ENCODE results near the gene ENDOD1.

ENDOD1 gene

DNA sequence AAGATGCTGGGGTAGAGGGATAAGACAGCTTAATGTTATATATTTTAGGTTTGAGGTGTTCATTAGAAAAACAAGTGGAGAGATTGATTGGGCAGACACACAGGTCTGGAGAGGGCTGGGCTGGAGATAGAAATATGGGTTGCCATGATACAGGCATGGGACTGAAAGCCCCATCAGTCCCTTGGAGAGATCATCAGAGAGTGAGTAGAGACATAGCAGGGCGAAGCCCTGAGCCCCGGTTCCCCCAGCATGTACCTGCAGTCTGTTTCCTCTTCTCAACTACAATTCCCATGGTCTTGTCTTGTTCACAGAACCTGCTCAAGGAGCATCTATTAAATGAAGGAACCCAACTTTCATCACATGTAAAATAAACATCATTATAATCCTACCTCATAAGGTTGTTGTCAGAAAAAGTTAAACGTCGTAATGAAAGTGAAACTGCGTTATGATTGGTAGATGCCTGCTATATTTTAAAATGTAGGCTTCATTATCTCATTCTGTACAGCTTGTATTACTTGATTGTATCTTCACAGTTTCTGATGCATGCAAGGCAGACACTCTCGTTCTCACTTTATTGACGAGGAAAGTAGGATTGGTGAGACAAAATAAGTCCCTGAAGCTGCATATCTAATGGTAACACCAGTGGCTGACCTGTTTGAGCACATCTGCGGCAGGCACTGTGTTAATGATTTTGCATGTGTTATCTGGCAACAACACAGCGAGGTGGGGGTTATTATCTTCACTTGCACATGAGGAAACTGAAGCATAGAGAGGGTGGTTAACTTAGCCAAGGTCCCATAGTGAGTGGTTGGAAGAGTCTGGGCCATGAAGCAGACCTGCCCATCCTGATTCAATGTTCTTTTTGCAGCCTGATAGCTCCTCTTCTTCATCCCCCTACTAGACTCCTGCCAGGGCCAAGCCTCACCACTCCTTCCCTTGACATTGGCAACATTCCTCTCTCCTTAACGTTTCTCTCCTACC, 63.5 kb downstream of the ENDOD1 start:
- Histone ChIP-seq H3K4me1 (ENCODE audit: control insufficient read depth, insufficient read depth, low read length) (peaks cover 10% of the 10 kb centered on the region), H3K9ac (ENCODE audit: low read length) (peak overlapping the region; percentile 33), H3K9me3 (ENCODE audit: control insufficient read depth, low read length) (no peaks in the 10 kb centered on the region), H3K36me3 (ENCODE audit: control insufficient read depth, insufficient read depth, low read length) (no peaks in the 10 kb centered on the region), H3K27me3 (ENCODE audit: control insufficient read depth, insufficient read depth, low read length) (no peaks in the 10 kb centered on the region), H3K4me3 (ENCODE audit: low read length) (no peak overlapping the region)

DNA sequence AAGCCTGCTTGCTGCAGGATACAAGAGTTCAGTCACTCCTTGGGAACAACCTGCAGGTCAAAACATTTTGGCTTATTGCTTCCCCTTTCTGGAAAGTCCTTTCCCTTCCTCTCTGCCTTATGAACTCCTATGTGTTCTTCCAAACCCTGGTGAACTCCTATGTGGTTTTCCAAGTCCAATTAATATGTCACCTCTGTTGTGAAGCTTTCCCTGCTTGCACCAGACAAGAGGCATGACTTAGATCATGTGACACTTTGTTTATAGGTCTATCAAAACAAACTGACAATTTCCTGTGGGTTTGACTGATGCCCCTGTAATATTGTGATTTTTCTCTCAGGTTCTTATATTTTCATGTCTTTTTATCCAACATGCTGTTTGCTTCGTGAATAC, 64.2 kb downstream of the ENDOD1 start:
- no peaks in the 10 kb centered on the region for H3K36me3 ChIP-seq (ENCODE audit: control insufficient read depth, insufficient read depth, low read length)
- no peaks in the 10 kb centered on the region for H3K27me3 ChIP-seq (ENCODE audit: control insufficient read depth, insufficient read depth, low read length)
- H3K9ac ChIP-seq (ENCODE audit: low read length): no peak overlapping the region
- no peak overlapping the region for H3K4me3 ChIP-seq (ENCODE audit: low read length)
- H3K4me1 ChIP-seq (ENCODE audit: control insufficient read depth, insufficient read depth, low read length): peaks cover 10% of the 10 kb centered on the region
- H3K9me3 ChIP-seq (ENCODE audit: control insufficient read depth, low read length): no peaks in the 10 kb centered on the region

DNA sequence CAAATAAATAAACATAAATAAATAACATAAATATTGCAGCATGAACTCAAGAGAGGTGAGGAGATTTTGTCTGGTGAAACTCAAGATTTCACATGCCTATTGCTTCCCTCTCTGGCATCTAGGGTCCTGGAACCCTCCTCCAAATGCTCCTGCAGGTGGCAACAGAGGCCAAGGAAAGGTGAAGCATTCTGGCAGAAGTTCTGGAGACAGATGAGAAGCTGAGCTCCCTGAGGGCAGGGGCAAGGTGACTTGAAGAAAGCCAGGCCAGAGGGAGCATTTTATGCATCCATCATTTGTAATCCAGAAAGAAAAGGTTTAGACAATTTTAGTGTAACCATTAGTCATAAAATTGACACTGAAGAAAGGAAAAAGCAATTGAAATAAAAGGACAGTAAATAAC, 64.9 kb downstream of the ENDOD1 start:
- no peak overlapping the region for H3K4me3 ChIP-seq (ENCODE audit: low read length)
- peaks cover 9% of the 10 kb centered on the region for H3K4me1 ChIP-seq (ENCODE audit: control insufficient read depth, insufficient read depth, low read length)
- no peaks in the 10 kb centered on the region for H3K9me3 ChIP-seq (ENCODE audit: control insufficient read depth, low read length)
- no peaks in the 10 kb centered on the region for H3K36me3 ChIP-seq (ENCODE audit: control insufficient read depth, insufficient read depth, low read length)
- H3K27me3 ChIP-seq (ENCODE audit: control insufficient read depth, insufficient read depth, low read length): no peaks in the 10 kb centered on the region
- H3K9ac ChIP-seq (ENCODE audit: low read length): no peak overlapping the region

GRCh38 chr11:95155385-95155784, 65.7 kb downstream of the ENDOD1 start:
- Histone ChIP-seq H3K4me3 (ENCODE audit: low read length) (no peak overlapping the region), H3K27me3 (ENCODE audit: control insufficient read depth, insufficient read depth, low read length) (no peaks in the 10 kb centered on the region), H3K4me1 (ENCODE audit: control insufficient read depth, insufficient read depth, low read length) (no peaks in the 10 kb centered on the region), H3K36me3 (ENCODE audit: control insufficient read depth, insufficient read depth, low read length) (no peaks in the 10 kb centered on the region), H3K9ac (ENCODE audit: low read length) (no peak overlapping the region), H3K9me3 (ENCODE audit: control insufficient read depth, low read length) (no peaks in the 10 kb centered on the region)

DNA sequence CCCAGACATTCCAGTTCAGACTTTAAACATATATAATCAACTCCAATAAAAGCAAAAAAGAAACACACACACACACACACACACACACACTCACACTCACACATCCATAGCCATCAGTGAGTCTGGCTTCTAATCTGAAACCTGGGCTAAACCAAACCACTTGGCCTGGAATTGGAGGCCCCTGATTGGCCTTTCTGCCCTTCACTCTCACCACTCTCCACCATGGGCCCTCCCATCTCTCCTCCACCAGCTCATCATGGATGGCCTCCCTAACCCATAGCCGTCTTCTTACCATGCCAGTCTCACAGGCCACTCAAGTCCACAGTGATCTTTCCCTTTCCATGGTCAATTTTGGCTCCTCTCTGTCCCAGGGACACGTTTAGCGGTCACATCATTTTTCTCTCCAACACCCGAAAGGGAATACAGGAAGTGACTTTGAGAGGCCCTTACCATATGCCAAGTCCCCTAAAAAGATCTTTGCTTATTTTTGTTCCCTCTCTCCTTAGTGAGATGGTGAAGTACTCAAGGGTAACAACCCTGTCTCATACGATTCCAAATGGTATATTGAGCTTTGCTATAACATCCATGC, 66.6 kb downstream of the ENDOD1 start:
- no peak overlapping the region for H3K4me3 ChIP-seq (ENCODE audit: low read length)
- H3K9me3 ChIP-seq (ENCODE audit: control insufficient read depth, low read length): no peaks in the 10 kb centered on the region
- no peaks in the 10 kb centered on the region for H3K4me1 ChIP-seq (ENCODE audit: control insufficient read depth, insufficient read depth, low read length)
- no peak overlapping the region for H3K9ac ChIP-seq (ENCODE audit: low read length)
- no peaks in the 10 kb centered on the region for H3K36me3 ChIP-seq (ENCODE audit: control insufficient read depth, insufficient read depth, low read length)
- no peaks in the 10 kb centered on the region for H3K27me3 ChIP-seq (ENCODE audit: control insufficient read depth, insufficient read depth, low read length)

GRCh38 chr11:95156916-95157541, 67.4 kb downstream of the ENDOD1 start:
- no peaks in the 10 kb centered on the region for H3K27me3 ChIP-seq (ENCODE audit: control insufficient read depth, insufficient read depth, low read length)
- H3K9me3 ChIP-seq (ENCODE audit: control insufficient read depth, low read length): no peaks in the 10 kb centered on the region
- no peak overlapping the region for H3K4me3 ChIP-seq (ENCODE audit: low read length)
- no peaks in the 10 kb centered on the region for H3K36me3 ChIP-seq (ENCODE audit: control insufficient read depth, insufficient read depth, low read length)
- H3K9ac ChIP-seq (ENCODE audit: low read length): no peak overlapping the region
- no peaks in the 10 kb centered on the region for H3K4me1 ChIP-seq (ENCODE audit: control insufficient read depth, insufficient read depth, low read length)

DNA sequence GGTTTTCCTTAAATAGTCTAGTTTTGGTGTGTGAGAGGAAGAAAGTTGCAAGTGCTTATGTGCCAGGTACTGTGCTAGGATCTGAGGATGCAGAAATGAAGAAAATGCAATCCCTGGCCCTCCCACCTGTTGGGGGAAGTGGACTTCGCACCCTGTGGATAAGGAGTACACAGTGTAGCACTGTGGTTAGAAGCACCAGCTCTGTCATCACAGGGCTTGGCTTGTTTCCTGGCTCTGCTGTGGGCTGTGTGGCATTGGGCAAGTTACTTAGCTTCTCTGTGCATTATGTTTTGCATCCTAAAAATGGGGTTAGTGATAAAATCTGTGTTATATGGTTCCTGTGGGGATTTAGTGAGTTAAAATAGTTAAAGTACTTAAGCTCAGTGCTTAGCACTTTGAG, 68.2 kb downstream of the ENDOD1 start:
- no peaks in the 10 kb centered on the region for H3K9me3 ChIP-seq (ENCODE audit: control insufficient read depth, low read length)
- no peaks in the 10 kb centered on the region for H3K27me3 ChIP-seq (ENCODE audit: control insufficient read depth, insufficient read depth, low read length)
- no peaks in the 10 kb centered on the region for H3K36me3 ChIP-seq (ENCODE audit: control insufficient read depth, insufficient read depth, low read length)
- H3K4me3 ChIP-seq (ENCODE audit: low read length): no peak overlapping the region
- H3K4me1 ChIP-seq (ENCODE audit: control insufficient read depth, insufficient read depth, low read length): no peaks in the 10 kb centered on the region
- H3K9ac ChIP-seq (ENCODE audit: low read length): no peak overlapping the region

GRCh38 chr11:95161248-95161647, 71.6 kb downstream of the ENDOD1 start:
- Histone ChIP-seq H3K36me3 (ENCODE audit: control insufficient read depth, insufficient read depth, low read length) (no peaks in the 10 kb centered on the region), H3K9ac (ENCODE audit: low read length) (no peak overlapping the region), H3K27me3 (ENCODE audit: control insufficient read depth, insufficient read depth, low read length) (no peaks in the 10 kb centered on the region), H3K4me1 (ENCODE audit: control insufficient read depth, insufficient read depth, low read length) (no peaks in the 10 kb centered on the region), H3K4me3 (ENCODE audit: low read length) (no peak overlapping the region), H3K9me3 (ENCODE audit: control insufficient read depth, low read length) (no peaks in the 10 kb centered on the region)

GRCh38 chr11:95163106-95163505, 73.5 kb downstream of the ENDOD1 start:
- no peak overlapping the region for H3K9ac ChIP-seq (ENCODE audit: low read length)
- no peaks in the 10 kb centered on the region for H3K36me3 ChIP-seq (ENCODE audit: control insufficient read depth, insufficient read depth, low read length)
- H3K4me1 ChIP-seq (ENCODE audit: control insufficient read depth, insufficient read depth, low read length): no peaks in the 10 kb centered on the region
- H3K9me3 ChIP-seq (ENCODE audit: control insufficient read depth, low read length): no peaks in the 10 kb centered on the region
- H3K27me3 ChIP-seq (ENCODE audit: control insufficient read depth, insufficient read depth, low read length): no peaks in the 10 kb centered on the region
- no peak overlapping the region for H3K4me3 ChIP-seq (ENCODE audit: low read length)

GRCh38 chr11:95165638-95166037, 76.0 kb downstream of the ENDOD1 start:
- H3K4me3 ChIP-seq (ENCODE audit: low read length): no peak overlapping the region
- H3K27me3 ChIP-seq (ENCODE audit: control insufficient read depth, insufficient read depth, low read length): no peaks in the 10 kb centered on the region
- H3K36me3 ChIP-seq (ENCODE audit: control insufficient read depth, insufficient read depth, low read length): no peaks in the 10 kb centered on the region
- H3K4me1 ChIP-seq (ENCODE audit: control insufficient read depth, insufficient read depth, low read length): peaks cover 4% of the 10 kb centered on the region
- no peaks in the 10 kb centered on the region for H3K9me3 ChIP-seq (ENCODE audit: control insufficient read depth, low read length)
- no peak overlapping the region for H3K9ac ChIP-seq (ENCODE audit: low read length)

- no peak overlapping the region for H3K4me3 ChIP-seq (ENCODE audit: low read length)
- no peaks in the 10 kb centered on the region for H3K36me3 ChIP-seq (ENCODE audit: control insufficient read depth, insufficient read depth, low read length)
- no peak overlapping the region for H3K9ac ChIP-seq (ENCODE audit: low read length)
- no peaks in the 10 kb centered on the region for H3K27me3 ChIP-seq (ENCODE audit: control insufficient read depth, insufficient read depth, low read length)
- peaks cover 4% of the 10 kb centered on the region for H3K4me1 ChIP-seq (ENCODE audit: control insufficient read depth, insufficient read depth, low read length)
- H3K9me3 ChIP-seq (ENCODE audit: control insufficient read depth, low read length): no peaks in the 10 kb centered on the region
These were observed 77.1 kb downstream of the ENDOD1 start for GRCh38 chr11:95166781-95167180.

- no peaks in the 10 kb centered on the region for H3K36me3 ChIP-seq (ENCODE audit: control insufficient read depth, insufficient read depth, low read length)
- peaks cover 4% of the 10 kb centered on the region for H3K4me1 ChIP-seq (ENCODE audit: control insufficient read depth, insufficient read depth, low read length)
- H3K4me3 ChIP-seq (ENCODE audit: low read length): no peak overlapping the region
- H3K9ac ChIP-seq (ENCODE audit: low read length): no peak overlapping the region
- H3K9me3 ChIP-seq (ENCODE audit: control insufficient read depth, low read length): no peaks in the 10 kb centered on the region
- no peaks in the 10 kb centered on the region for H3K27me3 ChIP-seq (ENCODE audit: control insufficient read depth, insufficient read depth, low read length)
These were observed 80.6 kb downstream of the ENDOD1 start for GRCh38 chr11:95170294-95170693.
